ENCODE measurements around the gene NKG7.
"Not testable (repeated sequence)": the region's sequence is repeated elsewhere in the genome, so short reads cannot be mapped to it uniquely, and the experiment has no call there.

NKG7 gene

DNA sequence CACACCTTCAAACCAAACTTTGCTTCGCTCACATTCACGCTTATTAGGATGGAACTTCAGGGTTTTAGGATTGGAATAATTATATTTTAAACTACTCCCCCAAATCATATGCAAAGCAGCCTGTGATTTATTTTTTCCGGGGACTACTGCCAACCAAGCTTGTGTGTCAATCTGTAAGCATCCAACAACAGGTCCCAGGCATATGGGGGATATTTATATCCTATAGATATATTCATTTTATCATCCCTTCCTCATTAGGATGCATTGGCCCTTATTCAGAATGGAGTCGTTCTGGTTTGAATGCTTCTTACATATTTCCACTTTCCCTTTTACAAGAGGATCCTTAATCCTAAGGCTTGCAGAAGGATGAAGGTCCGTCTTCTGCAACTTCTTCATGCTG lies 26.8 kb upstream of the NKG7 start:
- Mint-ChIP-seq H3K27ac (no peak overlapping the region), H3K4me3 (no peak overlapping the region), H3K4me1 (ENCODE audit: low read depth) (peaks cover 26% of the 10 kb centered on the region), H3K36me3 (peaks cover 5% of the 10 kb centered on the region), H3K27me3 (no peaks in the 10 kb centered on the region), H3K9me3 (ENCODE audit: low read depth) (peaks cover 9% of the 10 kb centered on the region)

DNA sequence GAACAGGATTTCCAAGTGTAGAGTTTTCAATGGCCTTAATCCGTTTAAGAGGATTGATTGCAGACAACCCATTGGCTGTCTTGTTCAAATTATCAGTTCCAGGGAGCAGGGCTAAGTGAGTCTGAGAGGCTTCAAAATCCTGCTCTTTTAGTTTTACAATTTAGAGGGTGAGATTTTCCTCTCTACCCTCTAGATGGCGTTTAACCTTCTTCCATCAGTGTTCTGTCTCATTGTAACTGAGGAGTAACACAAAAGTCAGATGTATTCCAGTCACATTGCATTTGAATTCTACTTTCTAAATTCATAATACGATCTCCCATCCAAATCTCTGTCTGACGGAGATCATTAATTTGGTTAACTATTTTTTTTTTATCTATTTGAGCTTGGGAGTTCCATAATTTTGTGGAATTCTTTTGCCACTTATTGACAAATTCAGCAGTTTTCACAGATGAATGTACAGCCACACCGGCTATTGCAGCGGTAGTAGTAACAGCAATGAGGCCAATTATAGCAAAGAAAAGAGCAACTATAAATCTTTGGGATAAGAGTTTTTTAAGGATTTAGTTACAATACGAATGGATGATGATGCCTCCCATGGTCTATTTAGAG lies 25.7 kb upstream of the NKG7 start:
- Mint-ChIP-seq H3K9me3 (ENCODE audit: low read depth) (peaks cover 9% of the 10 kb centered on the region), H3K27me3 (no peaks in the 10 kb centered on the region), H3K27ac (no peak overlapping the region), H3K36me3 (peaks cover 5% of the 10 kb centered on the region), H3K4me1 (ENCODE audit: low read depth) (peaks cover 33% of the 10 kb centered on the region), H3K4me3 (no peak overlapping the region)

DNA sequence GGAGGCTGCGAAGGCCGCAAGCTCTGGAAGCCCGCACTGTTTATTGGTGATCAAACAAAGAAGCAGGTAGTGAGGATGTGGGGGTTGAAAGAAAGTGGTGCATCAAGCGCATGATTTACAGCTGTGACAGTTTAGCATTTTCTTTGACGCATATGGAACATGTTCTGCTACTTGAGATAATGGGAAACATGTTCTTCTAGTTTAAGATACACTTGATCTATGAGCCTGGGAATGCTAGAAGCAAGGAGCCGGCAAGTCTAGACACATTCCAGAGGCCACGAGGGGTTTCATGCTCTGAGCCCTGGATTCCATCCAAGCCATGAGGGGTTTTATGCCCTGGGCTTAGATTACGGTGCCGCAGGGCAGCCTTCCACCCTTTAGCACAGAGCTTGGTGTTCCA lies 25.0 kb upstream of the NKG7 start:
- H3K4me3 Mint-ChIP-seq; H3K27ac Mint-ChIP-seq; H3K27me3 Mint-ChIP-seq; H3K36me3 Mint-ChIP-seq; H3K9me3 Mint-ChIP-seq (ENCODE audit: low read depth): not testable (repeated sequence)
- peaks cover 37% of the 10 kb centered on the region for H3K4me1 Mint-ChIP-seq (ENCODE audit: low read depth)

DNA sequence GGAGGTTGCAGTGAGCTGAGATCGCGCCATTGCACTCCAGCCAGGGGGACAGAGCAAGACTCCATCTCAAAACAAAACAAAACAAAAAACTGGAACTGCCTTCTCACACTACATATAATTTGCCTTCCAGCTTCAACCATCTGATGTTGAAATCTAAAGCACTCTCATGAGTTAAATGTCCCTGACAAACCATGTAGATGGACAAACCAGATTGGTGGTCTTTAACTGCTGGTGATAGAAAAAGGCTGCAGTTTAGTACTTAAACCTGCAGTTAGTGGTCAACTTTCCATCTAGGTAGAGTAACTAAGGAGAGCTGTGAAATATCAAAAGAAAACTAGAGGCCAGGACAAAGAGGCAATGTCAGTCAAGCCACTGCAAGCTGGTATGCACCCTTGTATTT lies 23.7 kb upstream of the NKG7 start:
- H3K27me3 Mint-ChIP-seq = no peaks in the 10 kb centered on the region
- H3K9me3 Mint-ChIP-seq (ENCODE audit: low read depth) = no peaks in the 10 kb centered on the region
- peak overlapping the region; percentile 32 for H3K4me3 Mint-ChIP-seq
- peaks cover 41% of the 10 kb centered on the region for H3K4me1 Mint-ChIP-seq (ENCODE audit: low read depth)
- H3K36me3 Mint-ChIP-seq = no peaks in the 10 kb centered on the region
- H3K27ac Mint-ChIP-seq = no peak overlapping the region

DNA sequence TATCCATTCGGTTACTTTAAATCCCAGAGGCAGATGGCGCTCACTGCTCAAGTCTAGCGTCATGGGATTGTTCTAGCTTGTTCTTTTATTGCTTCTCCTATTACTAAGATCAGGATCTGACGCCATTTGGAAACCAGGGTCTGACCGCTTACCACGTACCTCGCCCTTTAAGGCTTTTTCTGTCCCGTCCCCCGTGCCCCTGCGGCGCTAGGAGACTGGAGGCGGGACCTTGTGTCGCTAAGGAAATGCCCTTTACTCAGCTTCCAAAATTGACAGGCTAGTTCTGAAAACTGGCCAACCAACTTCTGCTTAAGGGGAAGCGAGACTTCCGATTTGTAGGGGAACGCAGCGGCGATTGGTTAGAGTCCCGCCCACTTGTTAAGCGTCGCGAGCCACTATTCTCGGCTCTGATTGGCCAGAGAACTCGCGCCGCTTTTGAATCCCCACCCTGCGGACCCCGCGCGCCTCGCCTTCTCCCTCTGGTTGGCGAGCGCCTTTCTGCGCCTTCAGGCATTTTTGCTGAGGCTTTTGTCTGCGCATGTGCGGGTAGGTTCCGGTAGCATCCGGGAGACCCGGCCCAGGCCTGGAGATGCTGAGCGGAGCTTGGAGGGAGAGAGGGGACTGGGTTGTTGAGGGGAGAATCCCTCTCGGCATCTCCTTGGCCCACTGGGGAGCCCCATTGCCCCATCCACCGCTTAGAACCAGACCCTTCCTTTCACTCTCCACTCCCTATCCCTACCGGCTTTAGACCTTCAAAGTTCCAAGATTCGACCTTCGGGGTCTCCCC lies 21.8 kb upstream of the NKG7 start:
- Mint-ChIP-seq H3K27ac (peak overlapping the region; percentile 84), H3K27me3 (no peaks in the 10 kb centered on the region), H3K4me3 (peak overlapping the region; percentile 86), H3K9me3 (ENCODE audit: low read depth) (no peaks in the 10 kb centered on the region), H3K4me1 (ENCODE audit: low read depth) (peaks cover 43% of the 10 kb centered on the region), H3K36me3 (no peaks in the 10 kb centered on the region)

DNA sequence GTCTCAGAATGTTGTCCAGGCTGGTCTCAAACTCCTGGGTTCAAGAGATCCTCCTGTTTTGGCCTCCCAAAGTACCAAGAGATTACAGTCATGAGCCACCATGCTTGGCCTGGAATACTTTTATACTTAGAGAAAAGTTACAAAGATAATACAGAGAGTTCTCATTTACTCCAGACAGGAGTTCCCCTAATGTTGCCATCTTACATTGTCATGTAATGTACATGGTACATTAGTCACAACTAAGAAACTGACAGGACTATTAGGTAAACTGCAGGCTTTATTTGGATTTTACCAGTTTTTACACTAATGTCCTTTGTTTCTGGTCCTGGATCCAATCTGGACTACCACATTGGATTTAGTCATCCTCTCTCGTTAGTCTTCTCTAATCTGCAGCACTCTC lies 20.2 kb upstream of the NKG7 start:
- H3K9me3 Mint-ChIP-seq (ENCODE audit: low read depth) = no peaks in the 10 kb centered on the region
- no peaks in the 10 kb centered on the region for H3K27me3 Mint-ChIP-seq
- peak overlapping the region; percentile 77 for H3K27ac Mint-ChIP-seq
- peaks cover 35% of the 10 kb centered on the region for H3K4me1 Mint-ChIP-seq (ENCODE audit: low read depth)
- H3K36me3 Mint-ChIP-seq = no peaks in the 10 kb centered on the region
- peak overlapping the region; percentile 78 for H3K4me3 Mint-ChIP-seq

DNA sequence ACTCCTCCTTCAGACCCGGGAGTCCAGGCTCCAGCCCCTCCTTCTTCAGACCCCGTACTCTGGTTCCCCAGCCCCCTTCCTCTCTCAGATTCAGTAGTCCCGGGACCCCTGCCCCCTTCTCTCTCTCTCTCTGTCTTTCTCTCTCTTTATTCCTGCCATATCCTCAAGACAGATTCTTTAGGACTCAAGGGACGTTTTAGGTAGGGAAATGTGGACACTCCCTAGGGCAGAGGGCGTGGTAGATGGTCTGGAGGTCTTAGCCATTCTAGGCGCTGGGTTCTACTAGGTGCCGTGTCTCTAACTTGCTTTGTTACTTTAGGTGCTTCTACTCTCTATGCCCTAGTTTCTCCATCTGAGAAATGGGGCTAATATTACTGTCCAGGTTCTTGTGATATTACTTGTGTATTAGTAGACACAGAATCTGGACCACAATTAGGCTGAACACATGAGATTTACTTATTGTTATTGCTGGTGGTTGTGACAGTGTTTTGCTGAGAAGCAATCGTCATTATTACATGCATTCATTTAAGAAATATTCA lies 18.7 kb upstream of the NKG7 start:
- no peaks in the 10 kb centered on the region for H3K9me3 Mint-ChIP-seq (ENCODE audit: low read depth)
- no peaks in the 10 kb centered on the region for H3K36me3 Mint-ChIP-seq
- H3K27me3 Mint-ChIP-seq = no peaks in the 10 kb centered on the region
- H3K4me1 Mint-ChIP-seq (ENCODE audit: low read depth) = peaks cover 32% of the 10 kb centered on the region
- no peak overlapping the region for H3K4me3 Mint-ChIP-seq
- peak overlapping the region; percentile 7 for H3K27ac Mint-ChIP-seq

DNA sequence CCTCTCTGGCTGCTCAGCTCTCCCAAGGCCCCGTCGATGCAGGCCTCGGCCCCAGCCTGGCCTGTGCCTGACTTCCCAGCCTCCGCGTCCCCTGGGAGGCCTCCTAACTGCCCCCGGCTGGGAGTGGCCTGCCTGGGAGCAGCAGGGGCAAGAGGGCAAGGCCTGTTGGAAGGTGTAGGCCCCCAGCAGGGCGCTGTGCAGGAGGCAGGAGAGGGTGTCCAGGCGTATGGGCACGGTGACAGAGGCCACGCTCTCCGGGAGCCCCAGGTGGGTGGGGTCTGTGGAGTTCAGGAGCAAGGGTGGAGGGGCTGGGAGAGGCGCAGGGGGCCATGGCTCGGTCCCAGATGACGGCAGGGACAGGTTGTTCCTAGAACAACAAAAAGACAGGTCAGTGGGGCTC lies 16.7 kb upstream of the NKG7 start:
- H3K4me1 Mint-ChIP-seq (ENCODE audit: low read depth) = peaks cover 16% of the 10 kb centered on the region
- no peak overlapping the region for H3K4me3 Mint-ChIP-seq
- no peaks in the 10 kb centered on the region for H3K27me3 Mint-ChIP-seq
- H3K9me3 Mint-ChIP-seq (ENCODE audit: low read depth) = no peaks in the 10 kb centered on the region
- no peaks in the 10 kb centered on the region for H3K36me3 Mint-ChIP-seq
- no peak overlapping the region for H3K27ac Mint-ChIP-seq

DNA sequence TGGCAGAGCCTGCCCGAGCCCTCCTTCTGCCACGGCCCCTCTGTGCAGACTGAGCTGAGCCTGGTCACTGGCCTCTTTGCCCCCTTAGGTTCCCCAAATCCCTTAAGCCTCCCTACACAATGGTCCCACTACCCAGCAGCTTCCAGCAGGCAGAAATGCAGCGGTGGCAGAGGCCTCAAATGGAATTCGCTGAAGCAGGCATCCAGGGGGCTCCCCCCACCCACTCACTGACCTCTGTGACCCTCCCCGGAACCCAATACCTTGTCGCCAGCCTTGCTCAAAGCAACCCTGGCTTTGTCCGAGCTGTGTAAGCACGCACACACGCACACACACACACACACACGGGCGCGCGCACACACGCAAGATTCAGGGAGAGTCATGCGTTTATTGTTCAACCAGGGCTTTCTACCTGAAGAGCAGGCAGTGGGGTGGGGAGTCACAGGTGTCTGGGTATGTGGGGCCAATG lies 15.5 kb upstream of the NKG7 start, which contains the start of gene LIM2:
LIM2 (minus strand) TSS at position 51 of the 466 bp plus-strand sequence. CDS start 531 bp downstream, outside the sequence.
- Mint-ChIP-seq H3K27me3 (no peaks in the 10 kb centered on the region), H3K4me1 (ENCODE audit: low read depth) (peaks cover 10% of the 10 kb centered on the region), H3K36me3 (no peaks in the 10 kb centered on the region), H3K9me3 (ENCODE audit: low read depth) (no peaks in the 10 kb centered on the region), H3K27ac (no peak within 1 kb of the TSS), H3K4me3 (no peak within 1 kb of the TSS)

DNA sequence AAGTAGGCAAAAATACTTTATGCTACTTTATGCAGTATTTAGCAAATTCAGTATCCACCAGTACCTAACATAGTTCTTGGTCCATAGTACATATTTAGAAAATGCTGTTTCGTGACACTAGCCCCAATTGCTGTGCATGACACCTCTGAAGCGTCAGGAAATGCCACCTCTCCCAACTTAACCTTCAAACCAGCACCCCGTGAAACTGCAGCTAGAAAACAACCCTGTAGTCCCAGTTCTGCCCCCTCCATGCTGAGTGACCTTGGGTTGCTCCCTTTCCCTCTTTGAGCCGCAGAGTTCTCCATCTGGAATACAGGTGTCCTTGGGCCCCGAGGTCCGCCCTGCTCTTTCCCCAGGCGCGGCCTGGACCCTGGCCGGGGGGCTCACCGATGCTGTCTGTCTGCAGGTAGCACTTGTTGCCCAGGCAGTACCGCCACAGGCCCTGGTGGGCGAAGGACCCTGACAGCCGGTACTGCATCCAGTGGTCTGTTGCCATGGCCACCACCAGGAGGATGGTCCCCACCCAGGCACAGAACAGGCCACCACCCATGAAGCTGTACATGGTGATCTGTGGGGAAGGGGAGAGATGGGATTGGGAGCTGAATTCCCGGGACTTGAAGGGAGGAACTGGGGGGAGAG lies 14.5 kb upstream of the NKG7 start:
- Mint-ChIP-seq H3K27ac (no peak overlapping the region), H3K27me3 (no peaks in the 10 kb centered on the region), H3K4me3 (no peak overlapping the region), H3K36me3 (no peaks in the 10 kb centered on the region), H3K4me1 (ENCODE audit: low read depth) (peaks cover 8% of the 10 kb centered on the region), H3K9me3 (ENCODE audit: low read depth) (no peaks in the 10 kb centered on the region)

DNA sequence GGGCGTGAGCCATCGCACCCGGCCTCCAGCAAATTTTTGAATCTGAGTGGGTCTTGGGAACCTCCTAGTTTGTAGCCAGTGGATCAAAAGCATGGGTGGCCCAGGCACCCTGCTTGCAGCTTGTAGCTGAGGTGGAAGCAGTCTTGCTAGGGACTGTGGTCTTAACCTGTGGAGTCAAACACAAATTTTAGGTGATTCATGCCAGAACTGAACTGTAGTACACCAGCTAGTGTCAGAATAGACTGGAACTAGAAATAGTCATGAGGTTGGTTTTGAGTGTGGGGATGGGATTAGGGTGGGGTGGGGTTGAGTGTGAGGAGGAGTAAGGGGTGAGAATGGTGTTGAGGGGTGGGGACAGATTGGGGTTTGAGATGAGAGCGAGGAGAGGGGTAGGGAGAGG lies 9.6 kb upstream of the NKG7 start:
- no peaks in the 10 kb centered on the region for H3K9me3 Mint-ChIP-seq (ENCODE audit: low read depth)
- H3K27me3 Mint-ChIP-seq = no peaks in the 10 kb centered on the region
- H3K36me3 Mint-ChIP-seq = no peaks in the 10 kb centered on the region
- H3K4me1 Mint-ChIP-seq (ENCODE audit: low read depth) = peaks cover 14% of the 10 kb centered on the region
- H3K27ac Mint-ChIP-seq = no peak overlapping the region
- no peak overlapping the region for H3K4me3 Mint-ChIP-seq

DNA sequence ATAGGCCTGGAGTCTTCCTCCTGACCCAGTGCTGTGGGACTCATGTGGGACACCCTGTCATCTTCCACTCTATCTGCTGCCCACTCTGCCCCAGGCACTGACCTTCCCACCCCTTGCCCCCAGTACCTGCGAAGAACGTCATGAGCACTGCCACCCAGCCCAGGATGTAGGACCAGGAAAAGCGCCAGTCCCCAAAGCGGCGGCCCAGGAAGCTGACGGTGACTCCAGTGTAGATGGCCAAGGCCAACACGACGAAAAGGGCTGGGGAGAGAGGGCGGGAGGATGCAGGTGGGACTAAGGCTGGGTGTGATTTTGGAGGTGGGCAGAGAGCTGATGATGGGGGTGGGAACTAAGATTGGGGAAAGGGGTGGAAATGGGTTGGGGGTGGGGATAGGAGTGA lies 7.9 kb upstream of the NKG7 start:
- Mint-ChIP-seq H3K27ac (no peak overlapping the region), H3K36me3 (no peaks in the 10 kb centered on the region), H3K4me3 (no peak overlapping the region)

DNA sequence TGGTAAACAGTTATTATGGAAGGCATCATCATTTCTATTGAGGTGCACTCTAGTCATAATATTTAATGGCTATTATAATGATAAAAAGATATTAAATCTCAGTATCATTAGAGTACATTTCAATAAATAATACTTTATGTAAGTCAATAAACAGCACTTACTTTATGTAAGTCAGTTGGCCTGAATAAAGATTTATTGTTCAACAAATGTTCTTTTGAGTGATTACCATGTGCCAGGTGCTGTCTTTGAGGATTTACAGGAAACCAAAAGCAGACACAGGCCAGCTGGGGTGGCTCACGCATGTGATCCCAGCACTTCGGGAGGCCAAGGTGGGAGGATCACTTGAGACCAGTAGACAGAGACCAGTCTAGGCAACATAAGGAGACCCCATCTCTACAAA lies 5.0 kb upstream of the NKG7 start:
- H3K27ac Mint-ChIP-seq = peak overlapping the region; percentile 34
- H3K36me3 Mint-ChIP-seq = no peaks in the 10 kb centered on the region
- H3K4me3 Mint-ChIP-seq = no peak overlapping the region
- H3K27me3 Mint-ChIP-seq = no peaks in the 10 kb centered on the region
- H3K9me3 Mint-ChIP-seq (ENCODE audit: low read depth) = no peaks in the 10 kb centered on the region
- H3K4me1 Mint-ChIP-seq (ENCODE audit: low read depth) = peaks cover 57% of the 10 kb centered on the region

More for the DNA sequence above, 7.9 kb upstream of the NKG7 start:
- Mint-ChIP-seq H3K9me3 (ENCODE audit: low read depth) (no peaks in the 10 kb centered on the region), H3K27me3 (no peaks in the 10 kb centered on the region), H3K4me1 (ENCODE audit: low read depth) (peaks cover 30% of the 10 kb centered on the region)

DNA sequence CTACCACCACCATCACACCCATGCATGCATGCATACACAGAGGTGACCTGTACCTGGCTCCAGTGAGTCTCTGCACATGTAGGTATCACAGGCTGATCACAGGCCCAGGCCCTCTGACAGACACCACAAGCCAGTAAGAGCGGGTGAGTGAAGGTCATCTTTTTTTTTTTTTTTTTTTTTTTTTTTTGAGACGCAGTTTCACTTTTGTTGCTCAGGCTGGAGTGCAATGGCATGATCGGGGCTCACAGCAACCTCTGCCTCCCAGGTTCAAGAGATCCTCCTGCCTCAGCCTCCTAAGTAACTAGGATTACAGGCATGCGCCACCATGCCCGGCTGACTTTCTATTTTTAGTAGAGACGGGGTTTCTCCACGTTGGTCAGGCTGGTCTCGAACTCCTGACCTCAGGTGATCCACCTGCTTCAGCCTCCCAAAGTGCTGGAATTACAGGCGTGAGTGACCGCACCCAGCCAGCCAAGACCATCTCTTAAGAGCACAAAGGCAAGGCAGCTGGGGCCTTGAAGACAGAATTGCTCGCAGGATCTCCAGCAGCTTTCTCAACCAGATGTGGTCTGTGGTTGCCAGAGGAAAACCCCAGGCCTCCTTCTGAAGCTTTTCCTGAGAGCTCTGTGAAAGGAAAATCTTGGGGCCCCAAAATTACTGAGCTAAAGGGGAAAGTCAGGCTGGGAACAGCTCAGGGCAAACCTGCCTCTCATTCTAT lies 3.2 kb upstream of the NKG7 start:
- H3K9me3 Mint-ChIP-seq (ENCODE audit: low read depth) = no peaks in the 10 kb centered on the region
- peak overlapping the region; percentile 92 for H3K27ac Mint-ChIP-seq
- peak overlapping the region; percentile 70 for H3K4me3 Mint-ChIP-seq
- H3K4me1 Mint-ChIP-seq (ENCODE audit: low read depth) = peaks cover 69% of the 10 kb centered on the region
- H3K27me3 Mint-ChIP-seq = no peaks in the 10 kb centered on the region
- H3K36me3 Mint-ChIP-seq = no peaks in the 10 kb centered on the region

Measured in activated naive CD8-positive, alpha-beta T cell (primary cell).